ENCODE measurements around the gene GPSM1. TPM values are rescaled to one million over a fixed set of nuclear protein-coding genes. Genes with fewer than 3 reads are reported as not detected.

Gene GPSM1
- total RNA-seq, 1 experiment from 2014 or later = 26.4 TPM

DNA sequence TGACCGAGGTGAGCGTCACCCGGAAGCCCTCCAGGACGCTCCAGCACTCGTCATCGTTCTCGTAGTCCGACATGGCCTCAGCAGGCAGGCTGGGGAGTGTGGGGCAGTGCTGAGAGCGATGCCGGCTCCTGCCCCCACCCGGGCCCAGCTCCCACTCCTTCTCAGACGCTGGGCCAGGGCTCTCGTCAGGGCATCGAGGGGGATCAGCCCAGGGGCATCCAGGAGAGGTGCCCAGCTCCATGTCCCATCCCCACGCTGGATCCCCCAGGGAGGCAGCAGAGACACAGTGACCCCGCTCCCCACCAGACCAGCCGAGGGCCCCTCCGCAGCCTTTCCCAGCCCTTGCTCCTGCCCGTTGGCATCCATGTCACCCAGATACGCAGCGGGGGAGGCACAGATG lies 44.7 kb downstream of the GPSM1 start (continued):
- TF ChIP-seq, protein P1, sequence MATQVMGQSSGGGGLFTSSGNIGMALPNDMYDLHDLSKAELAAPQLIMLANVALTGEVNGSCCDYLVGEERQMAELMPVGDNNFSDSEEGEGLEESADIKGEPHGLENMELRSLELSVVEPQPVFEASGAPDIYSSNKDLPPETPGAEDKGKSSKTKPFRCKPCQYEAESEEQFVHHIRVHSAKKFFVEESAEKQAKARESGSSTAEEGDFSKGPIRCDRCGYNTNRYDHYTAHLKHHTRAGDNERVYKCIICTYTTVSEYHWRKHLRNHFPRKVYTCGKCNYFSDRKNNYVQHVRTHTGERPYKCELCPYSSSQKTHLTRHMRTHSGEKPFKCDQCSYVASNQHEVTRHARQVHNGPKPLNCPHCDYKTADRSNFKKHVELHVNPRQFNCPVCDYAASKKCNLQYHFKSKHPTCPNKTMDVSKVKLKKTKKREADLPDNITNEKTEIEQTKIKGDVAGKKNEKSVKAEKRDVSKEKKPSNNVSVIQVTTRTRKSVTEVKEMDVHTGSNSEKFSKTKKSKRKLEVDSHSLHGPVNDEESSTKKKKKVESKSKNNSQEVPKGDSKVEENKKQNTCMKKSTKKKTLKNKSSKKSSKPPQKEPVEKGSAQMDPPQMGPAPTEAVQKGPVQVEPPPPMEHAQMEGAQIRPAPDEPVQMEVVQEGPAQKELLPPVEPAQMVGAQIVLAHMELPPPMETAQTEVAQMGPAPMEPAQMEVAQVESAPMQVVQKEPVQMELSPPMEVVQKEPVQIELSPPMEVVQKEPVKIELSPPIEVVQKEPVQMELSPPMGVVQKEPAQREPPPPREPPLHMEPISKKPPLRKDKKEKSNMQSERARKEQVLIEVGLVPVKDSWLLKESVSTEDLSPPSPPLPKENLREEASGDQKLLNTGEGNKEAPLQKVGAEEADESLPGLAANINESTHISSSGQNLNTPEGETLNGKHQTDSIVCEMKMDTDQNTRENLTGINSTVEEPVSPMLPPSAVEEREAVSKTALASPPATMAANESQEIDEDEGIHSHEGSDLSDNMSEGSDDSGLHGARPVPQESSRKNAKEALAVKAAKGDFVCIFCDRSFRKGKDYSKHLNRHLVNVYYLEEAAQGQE (IDR thresholded peaks at IDR 0.05; ENCODE audit: low read depth) = no peak
- TF ChIP-seq EZH2 (IDR thresholded peaks at IDR 0.05) (no peak), JUND (IDR thresholded peaks at IDR 0.05) (no peak), ZNF274 (IDR thresholded peaks at IDR 0.05; ENCODE audit: low read depth, low read length) (no peak), POLR2A (IDR thresholded peaks at IDR 0.05; ENCODE audit: borderline replicate concordance, extremely low read depth, insufficient read depth, insufficient read length) (no peak), EZH2phosphoT487 (IDR thresholded peaks at IDR 0.05; ENCODE audit: borderline replicate concordance) (no peak), EGR1 (IDR thresholded peaks at IDR 0.05; ENCODE audit: low read depth) (no peak), SRF (IDR thresholded peaks at IDR 0.05; ENCODE audit: low read depth) (no peak), SIN3A (IDR thresholded peaks at IDR 0.05; ENCODE audit: low read depth) (no peak), CBX3 (IDR thresholded peaks at IDR 0.05; ENCODE audit: low read depth) (no peak)

DNA sequence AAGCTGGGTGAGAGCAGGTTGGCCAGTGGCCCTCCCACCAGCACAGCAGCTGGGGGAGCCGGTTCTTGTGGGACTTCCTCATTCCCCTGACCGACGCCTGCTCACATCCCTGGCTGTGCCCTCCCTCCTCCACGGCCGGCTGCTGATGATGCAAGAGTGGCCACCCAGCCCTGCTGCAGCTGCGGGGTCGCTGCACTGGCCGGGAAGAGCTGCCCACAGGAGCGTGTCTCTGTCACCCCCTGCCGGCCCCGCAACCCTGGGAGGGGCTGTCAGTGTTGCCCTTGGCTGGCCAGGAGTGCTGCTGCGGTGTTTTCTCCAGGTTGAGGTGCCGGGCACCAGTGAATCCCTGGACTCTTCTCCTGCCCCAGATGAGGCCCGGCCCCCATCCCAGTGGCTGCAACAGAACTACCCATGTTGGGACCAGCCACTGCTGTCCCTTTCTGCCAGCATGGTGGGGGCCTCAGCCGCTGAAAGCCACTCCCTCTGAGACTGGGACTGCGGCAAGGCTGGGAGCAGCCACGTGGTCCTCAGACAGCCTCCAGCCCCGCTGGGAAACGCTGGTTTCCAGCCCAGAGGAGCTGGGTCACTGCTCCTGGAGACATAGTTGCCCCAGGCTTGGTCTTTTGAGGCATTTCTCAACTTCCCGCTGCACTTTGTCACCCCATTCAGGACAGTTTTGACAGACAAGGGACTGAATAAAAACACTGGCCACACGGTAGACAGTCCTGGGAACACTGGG lies 45.4 kb downstream of the GPSM1 start:
- no peak overlapping the region for H3K4me3 ChIP-seq (replicated peaks in 1 of 2; ENCODE audit: low read depth in 1 of 2, low read length in 2 of 2)
- peak; percentile 15; the same call in 1 of the 2 replicates for ATAC-seq
- ChIA-PET POLR2A (no interaction called here), CTCF (interaction anchor here (1.0 to 1.3 kb wide), 2 partner anchors 10 kb away, joined by 3 to 6 read pairs; no protein-coding TSS in a partner anchor), RAD21 (ENCODE audit: low non-redundant PET in 1 of 2, low total read pairs in 2 of 2, uncharacterized antibody in 2 of 2, unreplicated experiment in 2 of 2) (no interaction called here)
- H2AFZ ChIP-seq (ENCODE audit: low read depth, low read length, poor library complexity, severe bottlenecking) = no peak overlapping the region
- intact Hi-C loops (cut with micrococcal nuclease) = no loop called here
- no peaks in the 10 kb centered on the region for H3K9me3 ChIP-seq (ENCODE audit: control insufficient read depth in 1 of 2, insufficient read depth in 1 of 2, low read depth in 1 of 2, low read length in 2 of 2)
- no peaks in the 10 kb centered on the region for H4K20me1 ChIP-seq (ENCODE audit: insufficient read depth)
- H3K9me2 ChIP-seq (ENCODE audit: insufficient read depth) = no peaks in the 10 kb centered on the region
- H3K4me2 ChIP-seq (ENCODE audit: low read length) = peak overlapping the region; percentile 12; the same call in 1 of the 2 replicates
- H3K9ac ChIP-seq (ENCODE audit: low read length) = no peak overlapping the region
- no peak for DNase-seq (ENCODE audit: low read depth, low spot score)
- H3K27ac ChIP-seq (ENCODE audit: low read depth, low read length) = no peak overlapping the region; the same call in 1 of the 2 replicates
- H3K79me2 ChIP-seq (ENCODE audit: insufficient read depth, low read length) = no peaks in the 10 kb centered on the region
- no TSS peak for BruUV-seq (replicated peaks)
- peaks cover 0 to 9% of the 10 kb centered on the region in 2 experiments; a peak in 2 of 4 replicates for H3K4me1 ChIP-seq (ENCODE audit: control insufficient read depth in 1 of 2, insufficient read depth in 2 of 2, low read length in 2 of 2)
- H3K27me3 ChIP-seq (ENCODE audit: insufficient read depth, low read length) = no peaks in the 10 kb centered on the region
- H3K36me3 ChIP-seq (ENCODE audit: control insufficient read depth in 1 of 2, insufficient read depth in 2 of 2, low read length in 2 of 2) = no peaks in the 10 kb centered on the region
- no peak for TF ChIP-seq ZFX (IDR thresholded peaks at IDR 0.05)
- no peak for TF ChIP-seq SIN3A (IDR thresholded peaks at IDR 0.05; ENCODE audit: low read depth)
- TF ChIP-seq ZNF274 (IDR thresholded peaks at IDR 0.05; ENCODE audit: low read depth, low read length) = no peak
- TF ChIP-seq, protein P2, sequence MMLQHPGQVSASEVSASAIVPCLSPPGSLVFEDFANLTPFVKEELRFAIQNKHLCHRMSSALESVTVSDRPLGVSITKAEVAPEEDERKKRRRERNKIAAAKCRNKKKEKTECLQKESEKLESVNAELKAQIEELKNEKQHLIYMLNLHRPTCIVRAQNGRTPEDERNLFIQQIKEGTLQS (IDR thresholded peaks at IDR 0.05) = no peak
- TF ChIP-seq ELF1 (IDR thresholded peaks at IDR 0.05; ENCODE audit: borderline replicate concordance, low read depth) = no peak
- no peak for TF ChIP-seq CBX3 (IDR thresholded peaks at IDR 0.05; ENCODE audit: low read depth)
- no peak for TF ChIP-seq CEBPB (IDR thresholded peaks at IDR 0.05; ENCODE audit: low read depth)
- TF ChIP-seq, protein P3, sequence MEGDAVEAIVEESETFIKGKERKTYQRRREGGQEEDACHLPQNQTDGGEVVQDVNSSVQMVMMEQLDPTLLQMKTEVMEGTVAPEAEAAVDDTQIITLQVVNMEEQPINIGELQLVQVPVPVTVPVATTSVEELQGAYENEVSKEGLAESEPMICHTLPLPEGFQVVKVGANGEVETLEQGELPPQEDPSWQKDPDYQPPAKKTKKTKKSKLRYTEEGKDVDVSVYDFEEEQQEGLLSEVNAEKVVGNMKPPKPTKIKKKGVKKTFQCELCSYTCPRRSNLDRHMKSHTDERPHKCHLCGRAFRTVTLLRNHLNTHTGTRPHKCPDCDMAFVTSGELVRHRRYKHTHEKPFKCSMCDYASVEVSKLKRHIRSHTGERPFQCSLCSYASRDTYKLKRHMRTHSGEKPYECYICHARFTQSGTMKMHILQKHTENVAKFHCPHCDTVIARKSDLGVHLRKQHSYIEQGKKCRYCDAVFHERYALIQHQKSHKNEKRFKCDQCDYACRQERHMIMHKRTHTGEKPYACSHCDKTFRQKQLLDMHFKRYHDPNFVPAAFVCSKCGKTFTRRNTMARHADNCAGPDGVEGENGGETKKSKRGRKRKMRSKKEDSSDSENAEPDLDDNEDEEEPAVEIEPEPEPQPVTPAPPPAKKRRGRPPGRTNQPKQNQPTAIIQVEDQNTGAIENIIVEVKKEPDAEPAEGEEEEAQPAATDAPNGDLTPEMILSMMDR (IDR thresholded peaks at IDR 0.05 in 2 of 3, conservative IDR thresholded peaks at IDR 0.05 in 1 of 3; ENCODE audit: borderline replicate concordance in 1 of 3, insufficient read depth in 1 of 3, low read depth in 2 of 3, low read length in 2 of 3) = no peak
- TF ChIP-seq JUND (IDR thresholded peaks at IDR 0.05) = no peak
- no peak for TF ChIP-seq EGR1 (IDR thresholded peaks at IDR 0.05; ENCODE audit: low read depth)
- TF ChIP-seq YY1 (IDR thresholded peaks at IDR 0.05; ENCODE audit: extremely low read depth, insufficient replicate concordance, low read depth, low read length) = no peak
- no peak for TF ChIP-seq TCF7L2 (IDR thresholded peaks at IDR 0.05; ENCODE audit: borderline replicate concordance, extremely low read depth, insufficient read depth, insufficient read length)
- TF ChIP-seq POLR2A (IDR thresholded peaks at IDR 0.05; ENCODE audit: borderline replicate concordance, extremely low read depth, insufficient read depth, insufficient read length) = no peak

Measured in HCT116 (cell line).